Panc1 (cell line): ENCODE data around the gene OAF. TPM values are rescaled to one million over a fixed set of nuclear protein-coding genes. Genes with fewer than 3 reads are reported as not detected.
"Not testable (repeated sequence)": the region's sequence is repeated elsewhere in the genome, so short reads cannot be mapped to it uniquely, and the experiment has no call there.

Experiments
- ATAC-seq: fragments of 200-7000 bp; cut with Tn5 transposase; 2 replicates; pipeline ENCODE4 v1.9.1; 2020; ENCODE audit warnings: mild to moderate bottlenecking, moderate library complexity
- BruUV-seq: library from RNA; stranded (reverse); fragments of 400-500 nt; replicated peaks from 2 replicates; lab custom pipeline; 2021; lab: Mats Ljungman, UMichigan
- CTCF ChIA-PET: fragments of 300-600 bp; sonication (Branson Sonifier 250); formaldehyde crosslinking; loops from one replicate; lab custom pipeline; 2022; ENCODE audit warnings: antibody characterized with exemption; lab: Charles Lee
- POLR2A ChIA-PET: fragments of 300-600 bp; sonication (Branson Sonifier 250); formaldehyde crosslinking; loops from one replicate; lab custom pipeline; 2022; ENCODE audit warnings: antibody characterized with exemption; lab: Charles Lee
- DNase-seq: peaks from one replicate; pipeline ENCODE4 v3.0.0-alpha.2; 2010; ENCODE audit warnings: low read depth, low spot score
- H3K27ac ChIP-seq: 2 replicates; pipeline ENCODE4 v1.5.1; 2011; ENCODE audit warnings: mild to moderate bottlenecking, low read length, inconsistent platforms
- H3K27me3 ChIP-seq: fragments of 200-500 bp; sonication (Bioruptor generic); 2 replicates; pipeline ENCODE4 v1.6.0; 2014; ENCODE audit warnings: low read length, inconsistent platforms; ENCODE audit not compliant: control insufficient read depth, insufficient read depth
- H3K36me3 ChIP-seq: fragments of 200-500 bp; sonication (Bioruptor generic); 2 replicates; pipeline ENCODE4 v1.5.1; 2014; ENCODE audit warnings: inconsistent platforms, mild to moderate bottlenecking, low read length, moderate library complexity; ENCODE audit not compliant: control insufficient read depth, insufficient read depth
- H3K4me1 ChIP-seq: 2 replicates; pipeline ENCODE4 v1.5.1; 2011; ENCODE audit warnings: inconsistent platforms, mild to moderate bottlenecking, low read length, moderate library complexity; ENCODE audit not compliant: control insufficient read depth, insufficient read depth
- H3K4me3 ChIP-seq, 2 experiments: 2 replicates each; pipeline ENCODE4 v1.5.1; 2011 to 2012; ENCODE audit warnings: low read depth in 2 of 2, low read length in 2 of 2, mild to moderate bottlenecking in 2 of 2, inconsistent platforms in 1 of 2, moderate library complexity in 1 of 2
- H3K9me3 ChIP-seq: fragments of 200-500 bp; sonication (Bioruptor generic); 2 replicates; pipeline ENCODE4 v1.5.1; 2014; ENCODE audit warnings: low read depth, mild to moderate bottlenecking, inconsistent platforms, low read length, moderate library complexity; ENCODE audit not compliant: control insufficient read depth, insufficient read depth
- POLR2AphosphoS5 ChIP-seq: IDR thresholded peaks from 2 replicates; pipeline ENCODE4 v1.6.1; 2012; ENCODE audit warnings: mild to moderate bottlenecking, low read depth, low read length, moderate library complexity
- SIN3A ChIP-seq: IDR thresholded peaks from 2 replicates; pipeline ENCODE4 v1.6.1; 2012; ENCODE audit warnings: low read depth, mild to moderate bottlenecking, low read length, moderate library complexity, borderline replicate concordance; ENCODE audit not compliant: insufficient read depth
- TCF7L2 ChIP-seq: IDR thresholded peaks from 2 replicates; pipeline ENCODE4 v1.6.1; 2011; ENCODE audit warnings: mild to moderate bottlenecking, low read depth, low read length, inconsistent platforms
- in situ Hi-C: cut with HindIII; loops from 2 replicates; pipeline ENCODE4 v1.10.0; 2016; ENCODE audit warnings: low sequenced_read_pairs, low pct_unique_long_range_greater_than_20kb
- intact Hi-C: fragments of 100-400 bp; cut with micrococcal nuclease; formaldehyde crosslinking; loops from one replicate; pipeline ENCODE4 v1.10.0; 2022; ENCODE audit not compliant: unreplicated experiment
- total RNA-seq: library from RNA; stranded (reverse); gene quantifications from one replicate; pipeline ENCODE4 v1.2.1, GENCODE V29; 2021; ENCODE audit not compliant: unreplicated experiment
- TF ChIP-seq, protein P1 (sequence below): fragments of 450-650 bp; IDR thresholded peaks from 2 replicates; pipeline ENCODE4 v1.5.1; 2017; ENCODE audit warnings: mild to moderate bottlenecking
- TF ChIP-seq, protein P2 (sequence below), 2 experiments: IDR thresholded peaks; 2 replicates each; pipeline ENCODE4 v1.6.1; 2011 to 2012; ENCODE audit warnings: low read depth in 2 of 2, control low read depth in 1 of 2, low read length in 1 of 2, mild to moderate bottlenecking in 1 of 2, moderate library complexity in 1 of 2; ENCODE audit not compliant: insufficient read depth in 1 of 2

OAF gene
- total RNA-seq, 1 experiment from 2014 or later: 13.7 TPM

DNA sequence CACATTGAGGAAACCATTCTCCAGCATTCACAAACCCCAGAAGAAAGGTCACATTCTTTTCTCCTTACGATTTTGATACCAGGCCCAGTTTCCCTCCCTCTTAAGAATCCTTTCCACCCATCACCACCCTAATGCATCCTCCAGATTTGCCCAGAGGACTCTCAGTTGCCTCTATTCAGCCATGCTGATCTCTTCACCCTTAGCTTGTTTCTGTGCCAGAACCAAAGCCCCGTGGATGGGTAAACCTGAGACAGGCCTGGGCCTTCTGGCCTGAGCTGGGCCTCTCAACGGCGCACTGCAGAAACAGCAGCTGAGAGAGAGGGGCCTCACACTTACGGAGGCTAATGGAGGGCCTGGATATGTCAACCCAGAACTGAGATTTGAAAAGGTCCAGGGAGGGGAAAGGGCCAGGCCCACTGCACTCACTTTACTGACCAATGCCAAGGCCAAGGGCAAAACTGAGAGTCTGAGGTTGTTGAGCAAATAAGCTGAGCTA, 32.2 kb upstream of the OAF start:
- in situ Hi-C loops: no loop called here
- ChIA-PET CTCF (interaction anchor here (1.0 kb wide), 1 partner anchor 124 kb away, joined by 4 read pairs; no protein-coding TSS in a partner anchor), POLR2A (no interaction called here)
- BruUV-seq: no TSS peak
- Histone ChIP-seq H3K9me3 (no peaks in the 10 kb centered on the region), H3K36me3 (no peaks in the 10 kb centered on the region), H3K27me3 (peaks cover 26% of the 10 kb centered on the region), H3K27ac (no peak overlapping the region), H3K4me3 (no peak overlapping the region), H3K4me1 (no peaks in the 10 kb centered on the region)
- no peak for TF ChIP-seq SIN3A
- TF ChIP-seq, protein P1, sequence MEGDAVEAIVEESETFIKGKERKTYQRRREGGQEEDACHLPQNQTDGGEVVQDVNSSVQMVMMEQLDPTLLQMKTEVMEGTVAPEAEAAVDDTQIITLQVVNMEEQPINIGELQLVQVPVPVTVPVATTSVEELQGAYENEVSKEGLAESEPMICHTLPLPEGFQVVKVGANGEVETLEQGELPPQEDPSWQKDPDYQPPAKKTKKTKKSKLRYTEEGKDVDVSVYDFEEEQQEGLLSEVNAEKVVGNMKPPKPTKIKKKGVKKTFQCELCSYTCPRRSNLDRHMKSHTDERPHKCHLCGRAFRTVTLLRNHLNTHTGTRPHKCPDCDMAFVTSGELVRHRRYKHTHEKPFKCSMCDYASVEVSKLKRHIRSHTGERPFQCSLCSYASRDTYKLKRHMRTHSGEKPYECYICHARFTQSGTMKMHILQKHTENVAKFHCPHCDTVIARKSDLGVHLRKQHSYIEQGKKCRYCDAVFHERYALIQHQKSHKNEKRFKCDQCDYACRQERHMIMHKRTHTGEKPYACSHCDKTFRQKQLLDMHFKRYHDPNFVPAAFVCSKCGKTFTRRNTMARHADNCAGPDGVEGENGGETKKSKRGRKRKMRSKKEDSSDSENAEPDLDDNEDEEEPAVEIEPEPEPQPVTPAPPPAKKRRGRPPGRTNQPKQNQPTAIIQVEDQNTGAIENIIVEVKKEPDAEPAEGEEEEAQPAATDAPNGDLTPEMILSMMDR: no peak
- TF ChIP-seq POLR2AphosphoS5: no peak
- no peak for TF ChIP-seq TCF7L2
- TF ChIP-seq, protein P2, sequence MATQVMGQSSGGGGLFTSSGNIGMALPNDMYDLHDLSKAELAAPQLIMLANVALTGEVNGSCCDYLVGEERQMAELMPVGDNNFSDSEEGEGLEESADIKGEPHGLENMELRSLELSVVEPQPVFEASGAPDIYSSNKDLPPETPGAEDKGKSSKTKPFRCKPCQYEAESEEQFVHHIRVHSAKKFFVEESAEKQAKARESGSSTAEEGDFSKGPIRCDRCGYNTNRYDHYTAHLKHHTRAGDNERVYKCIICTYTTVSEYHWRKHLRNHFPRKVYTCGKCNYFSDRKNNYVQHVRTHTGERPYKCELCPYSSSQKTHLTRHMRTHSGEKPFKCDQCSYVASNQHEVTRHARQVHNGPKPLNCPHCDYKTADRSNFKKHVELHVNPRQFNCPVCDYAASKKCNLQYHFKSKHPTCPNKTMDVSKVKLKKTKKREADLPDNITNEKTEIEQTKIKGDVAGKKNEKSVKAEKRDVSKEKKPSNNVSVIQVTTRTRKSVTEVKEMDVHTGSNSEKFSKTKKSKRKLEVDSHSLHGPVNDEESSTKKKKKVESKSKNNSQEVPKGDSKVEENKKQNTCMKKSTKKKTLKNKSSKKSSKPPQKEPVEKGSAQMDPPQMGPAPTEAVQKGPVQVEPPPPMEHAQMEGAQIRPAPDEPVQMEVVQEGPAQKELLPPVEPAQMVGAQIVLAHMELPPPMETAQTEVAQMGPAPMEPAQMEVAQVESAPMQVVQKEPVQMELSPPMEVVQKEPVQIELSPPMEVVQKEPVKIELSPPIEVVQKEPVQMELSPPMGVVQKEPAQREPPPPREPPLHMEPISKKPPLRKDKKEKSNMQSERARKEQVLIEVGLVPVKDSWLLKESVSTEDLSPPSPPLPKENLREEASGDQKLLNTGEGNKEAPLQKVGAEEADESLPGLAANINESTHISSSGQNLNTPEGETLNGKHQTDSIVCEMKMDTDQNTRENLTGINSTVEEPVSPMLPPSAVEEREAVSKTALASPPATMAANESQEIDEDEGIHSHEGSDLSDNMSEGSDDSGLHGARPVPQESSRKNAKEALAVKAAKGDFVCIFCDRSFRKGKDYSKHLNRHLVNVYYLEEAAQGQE (IDR thresholded peaks at IDR 0.05; ENCODE audit: insufficient read depth in 1 of 2, low read depth in 2 of 2, low read length in 1 of 2): no peak
- intact Hi-C loops: no loop called here
- no peak for ATAC-seq
- DNase-seq: no peak

DNA sequence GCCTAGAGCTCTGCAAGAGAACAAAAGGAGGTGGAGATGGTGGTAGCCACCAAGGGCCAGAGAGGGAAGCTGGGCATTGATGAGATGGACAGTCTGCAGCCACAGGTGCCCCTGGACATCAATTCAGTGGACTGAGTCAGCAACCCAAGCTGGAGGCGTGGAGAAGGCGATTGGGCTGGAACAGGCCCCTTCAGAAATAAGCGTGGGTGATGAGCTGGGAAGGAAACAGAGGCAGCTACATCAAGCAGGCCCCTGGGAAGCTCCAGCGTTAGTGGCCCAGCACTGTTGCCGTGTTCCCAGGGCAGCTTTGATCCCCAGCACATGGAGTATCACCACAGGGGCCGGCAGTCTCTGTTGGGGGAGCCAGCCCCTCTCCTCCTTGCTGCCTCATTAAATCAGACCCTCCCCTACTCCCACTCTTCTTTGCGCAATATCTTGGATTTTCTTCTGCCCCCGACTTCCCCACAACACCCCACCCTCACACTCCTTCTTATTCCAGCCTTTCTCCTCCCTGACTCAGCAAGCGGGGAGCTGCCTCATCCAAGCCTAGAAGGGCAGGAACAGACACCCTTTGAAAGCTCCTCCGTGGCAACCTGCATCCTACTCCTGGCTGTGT, 31.7 kb upstream of the OAF start:
- no peak for DNase-seq
- Histone ChIP-seq H3K36me3 (no peaks in the 10 kb centered on the region), H3K4me3 (no peak overlapping the region), H3K9me3 (no peaks in the 10 kb centered on the region), H3K4me1 (no peaks in the 10 kb centered on the region), H3K27ac (no peak overlapping the region), H3K27me3 (peaks cover 21% of the 10 kb centered on the region)
- intact Hi-C loops: no loop called here
- TF ChIP-seq TCF7L2 (no peak), POLR2AphosphoS5 (no peak), SIN3A (no peak)
- TF ChIP-seq, protein P2 (IDR thresholded peaks at IDR 0.05; ENCODE audit: insufficient read depth in 1 of 2, low read depth in 2 of 2, low read length in 1 of 2): no peak
- TF ChIP-seq, protein P1: no peak
- ChIA-PET POLR2A (no interaction called here), CTCF (interaction anchor here (0.6 to 1.0 kb wide), 2 partner anchors 124 to 125 kb away, joined by 4 read pairs; no protein-coding TSS in a partner anchor)
- in situ Hi-C loops: no loop called here
- BruUV-seq: no TSS peak
- no peak; the same call in 1 of the 2 replicates for ATAC-seq

DNA sequence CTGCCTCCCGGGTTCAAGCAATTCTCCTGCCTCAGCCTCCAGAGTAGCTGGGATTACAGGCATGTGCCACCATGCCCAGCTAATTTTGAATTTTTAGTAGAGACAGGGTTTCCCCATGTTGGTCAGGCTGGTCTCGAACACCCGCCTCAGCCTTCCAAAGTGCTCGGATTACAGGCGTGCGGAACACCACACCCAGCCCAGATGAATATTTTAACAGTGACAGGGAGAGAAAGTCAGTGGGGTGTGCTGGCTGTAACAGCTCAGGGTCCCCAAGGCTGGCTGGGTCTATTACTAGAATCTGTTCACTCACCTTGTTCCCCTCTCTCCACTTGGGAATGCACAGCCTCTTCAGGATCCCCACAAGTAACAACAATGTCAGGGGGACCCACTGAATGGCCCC, 30.8 kb upstream of the OAF start:
- BruUV-seq, H3K9me3 ChIP-seq, H3K36me3 ChIP-seq, in situ Hi-C loops, H3K27ac ChIP-seq, CTCF ChIA-PET, H3K4me3 ChIP-seq, H3K4me1 ChIP-seq, POLR2A ChIA-PET, intact Hi-C loops, ATAC-seq, DNase-seq: not testable (repeated sequence)
- H3K27me3 ChIP-seq: peaks cover 14% of the 10 kb centered on the region
